GM20000 (cell line): ENCODE results near the gene MARCKSL1.
"Not testable (repeated sequence)": the region's sequence is repeated elsewhere in the genome, so short reads cannot be mapped to it uniquely, and the experiment has no call there.

Source experiments
- DNase-seq: peaks from one replicate; pipeline ENCODE4 v3.0.0; 2012; ENCODE audit warnings: low spot score
- CTCF ChIP-seq: IDR thresholded peaks from 2 replicates; pipeline ENCODE4 v1.5.1; 2012; ENCODE audit warnings: mild to moderate bottlenecking, control low read depth; ENCODE audit errors: extremely low read depth, missing control alignments

MARCKSL1 gene

GRCh38 chr1:32361308-32361673, 25.3 kb upstream of the MARCKSL1 start:
- no peak for DNase-seq
- TF ChIP-seq CTCF: no peak

GRCh38 chr1:32358435-32358834, 22.4 kb upstream of the MARCKSL1 start:
- no peak for DNase-seq
- no peak for TF ChIP-seq CTCF

- TF ChIP-seq CTCF: no peak
- no peak for DNase-seq
These were observed 21.6 kb upstream of the MARCKSL1 start for GRCh38 chr1:32357614-32358013.

GRCh38 chr1:32356478-32356877, 20.4 kb upstream of the MARCKSL1 start:
- DNase-seq: no peak
- TF ChIP-seq CTCF: no peak

- not testable (repeated sequence) for DNase-seq
These were observed 19.7 kb upstream of the MARCKSL1 start for GRCh38 chr1:32355778-32356177.

GRCh38 chr1:32353886-32354570, 18.0 kb upstream of the MARCKSL1 start:
- no peak for DNase-seq
- no peak for TF ChIP-seq CTCF

- DNase-seq: no peak
- no peak for TF ChIP-seq CTCF
These were observed 17.4 kb upstream of the MARCKSL1 start for GRCh38 chr1:32353431-32353830.

- no peak for DNase-seq
- no peak for TF ChIP-seq CTCF
These were observed 16.9 kb upstream of the MARCKSL1 start for GRCh38 chr1:32352831-32353383.
